ENCODE measurements around the gene PRRT1B.
"Not testable (repeated sequence)": the region's sequence is repeated elsewhere in the genome, so short reads cannot be mapped to it uniquely, and the experiment has no call there.

PRRT1B gene

DNA sequence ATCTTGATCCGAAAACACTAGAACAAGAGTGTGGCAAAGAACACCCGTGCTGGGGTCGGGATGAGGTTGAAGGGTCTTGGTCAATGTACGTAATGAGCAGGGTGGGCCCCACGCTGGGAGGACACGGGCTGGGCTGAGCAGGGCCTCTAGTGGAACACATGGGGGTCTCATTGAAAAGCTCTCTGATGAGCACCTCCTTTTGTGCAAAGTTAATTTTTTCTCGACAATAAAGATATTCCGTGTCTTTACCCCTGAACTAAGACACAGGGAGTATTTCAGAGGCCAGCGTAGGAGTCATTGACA lies 22.3 kb upstream of the PRRT1B start:
- no peak for DNase-seq

DNA sequence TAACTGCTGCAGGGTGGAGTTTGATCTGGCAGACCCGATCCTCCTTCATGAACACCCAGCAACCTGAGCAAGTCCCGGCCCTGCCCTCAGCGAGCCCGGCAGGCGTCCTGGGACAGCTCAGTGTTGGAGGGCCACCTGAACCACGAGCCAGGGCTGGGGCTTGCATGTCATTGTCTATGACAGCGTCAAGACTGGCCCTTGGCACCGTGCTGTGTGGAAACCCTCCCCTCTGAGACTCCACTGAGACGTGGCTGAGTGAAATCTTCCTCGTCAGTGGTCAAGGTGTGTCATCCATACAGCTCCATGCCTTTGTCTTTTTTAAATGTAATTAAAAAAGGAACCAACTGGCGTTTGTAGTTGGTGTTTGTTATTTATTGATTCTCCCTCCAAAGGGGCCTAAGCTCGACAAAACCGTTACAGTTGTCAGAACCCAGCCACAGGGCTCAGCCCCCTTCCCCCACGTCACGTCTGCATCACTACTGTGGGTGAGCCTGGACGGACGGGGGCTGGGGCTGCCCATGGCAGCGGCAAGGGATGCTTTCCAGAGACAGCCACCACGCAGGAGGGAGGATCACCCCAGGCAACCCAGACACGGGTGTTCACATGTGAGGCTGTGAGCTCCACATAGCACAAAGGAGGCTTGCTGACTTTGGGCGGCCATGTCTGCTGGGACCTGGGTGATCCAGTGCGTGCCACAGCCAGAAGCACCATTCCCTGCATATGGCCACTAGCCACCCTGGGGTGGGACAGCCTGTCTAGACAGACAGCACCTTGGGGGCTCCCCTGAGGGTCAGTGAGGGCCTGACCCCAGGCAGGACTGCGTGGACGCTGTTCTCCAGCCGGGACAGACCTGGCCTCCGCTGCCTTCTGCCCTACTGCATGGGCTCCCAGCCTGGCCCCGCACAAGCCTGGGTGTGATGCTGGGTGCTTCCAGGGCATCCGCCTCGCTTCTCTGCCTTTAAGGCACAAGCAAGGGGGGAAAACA lies 21.6 kb upstream of the PRRT1B start:
- no peak for DNase-seq

DNA sequence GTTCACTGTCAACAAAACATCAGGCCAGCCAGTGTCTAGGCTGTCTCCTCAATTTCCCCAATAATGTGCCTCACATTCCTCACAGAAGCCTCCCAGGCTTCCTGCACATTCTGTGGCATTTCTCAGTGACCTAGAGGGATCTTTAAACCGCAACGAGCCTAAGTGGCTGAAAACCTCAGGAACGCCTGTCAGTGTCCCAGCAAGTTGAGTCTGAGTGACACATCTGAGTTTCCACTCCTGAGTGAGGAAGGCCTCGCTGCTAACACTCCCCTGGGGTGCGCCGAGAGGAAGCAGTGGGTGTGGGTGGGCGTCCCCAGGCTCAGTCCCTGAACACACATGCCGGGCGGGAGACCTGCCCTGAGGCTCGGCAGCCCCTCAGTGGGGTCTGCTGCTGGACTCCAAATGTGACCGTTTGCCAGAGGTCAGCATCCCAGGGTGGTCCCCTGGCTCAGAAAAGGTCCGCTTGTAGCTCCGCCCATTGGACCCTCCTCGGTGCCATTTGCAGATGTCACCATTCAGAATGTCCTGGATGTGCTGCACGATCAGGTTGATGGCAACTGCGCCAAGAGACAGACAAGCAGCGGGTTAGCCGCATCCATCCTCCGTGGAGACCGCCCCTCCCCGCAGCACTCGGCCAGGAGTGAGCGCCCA lies 20.5 kb upstream of the PRRT1B start:
- DNase-seq: no peak

- no peak for DNase-seq
Observed at GRCh38 chr9:131525643-131526565, 19.4 kb upstream of the PRRT1B start.

GRCh38 chr9:131528186-131528585 lies 17.1 kb upstream of the PRRT1B start:
- DNase-seq: no peak

DNA sequence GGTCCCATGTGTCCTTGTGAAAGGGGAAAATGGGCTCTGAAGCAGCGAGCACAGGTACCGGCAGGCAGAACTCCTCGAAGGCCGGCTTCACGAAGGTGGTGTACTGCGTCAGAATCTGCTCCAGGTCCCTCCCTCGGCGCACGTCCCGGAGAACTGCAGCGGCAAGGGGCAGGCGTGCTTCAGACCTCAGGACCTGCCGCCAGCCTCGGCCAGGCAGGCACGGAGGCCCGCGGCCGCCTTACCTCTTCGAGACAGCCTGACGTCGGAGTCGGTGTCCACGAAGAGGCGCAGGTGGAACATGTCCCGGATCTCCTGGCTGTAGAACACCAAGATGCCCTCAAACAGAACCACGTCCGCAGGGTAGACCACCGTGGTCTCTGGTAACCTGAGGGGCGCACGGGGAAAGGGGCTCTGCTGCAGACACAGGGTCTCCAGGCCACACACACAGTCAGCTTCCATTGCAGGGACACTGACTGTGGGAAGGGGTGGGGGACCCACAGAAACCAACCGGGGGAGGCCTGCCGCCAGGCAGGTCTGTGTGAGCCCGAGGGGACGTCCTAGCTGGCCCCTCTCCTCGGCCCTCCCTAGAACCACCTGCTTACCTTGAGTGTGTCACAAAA lies 16.3 kb upstream of the PRRT1B start:
- DNase-seq: no peak

GRCh38 chr9:131529597-131530545 lies 15.5 kb upstream of the PRRT1B start:
- DNase-seq: no peak

- no peak for DNase-seq
Observed at GRCh38 chr9:131530546-131530919, 14.8 kb upstream of the PRRT1B start.

DNA sequence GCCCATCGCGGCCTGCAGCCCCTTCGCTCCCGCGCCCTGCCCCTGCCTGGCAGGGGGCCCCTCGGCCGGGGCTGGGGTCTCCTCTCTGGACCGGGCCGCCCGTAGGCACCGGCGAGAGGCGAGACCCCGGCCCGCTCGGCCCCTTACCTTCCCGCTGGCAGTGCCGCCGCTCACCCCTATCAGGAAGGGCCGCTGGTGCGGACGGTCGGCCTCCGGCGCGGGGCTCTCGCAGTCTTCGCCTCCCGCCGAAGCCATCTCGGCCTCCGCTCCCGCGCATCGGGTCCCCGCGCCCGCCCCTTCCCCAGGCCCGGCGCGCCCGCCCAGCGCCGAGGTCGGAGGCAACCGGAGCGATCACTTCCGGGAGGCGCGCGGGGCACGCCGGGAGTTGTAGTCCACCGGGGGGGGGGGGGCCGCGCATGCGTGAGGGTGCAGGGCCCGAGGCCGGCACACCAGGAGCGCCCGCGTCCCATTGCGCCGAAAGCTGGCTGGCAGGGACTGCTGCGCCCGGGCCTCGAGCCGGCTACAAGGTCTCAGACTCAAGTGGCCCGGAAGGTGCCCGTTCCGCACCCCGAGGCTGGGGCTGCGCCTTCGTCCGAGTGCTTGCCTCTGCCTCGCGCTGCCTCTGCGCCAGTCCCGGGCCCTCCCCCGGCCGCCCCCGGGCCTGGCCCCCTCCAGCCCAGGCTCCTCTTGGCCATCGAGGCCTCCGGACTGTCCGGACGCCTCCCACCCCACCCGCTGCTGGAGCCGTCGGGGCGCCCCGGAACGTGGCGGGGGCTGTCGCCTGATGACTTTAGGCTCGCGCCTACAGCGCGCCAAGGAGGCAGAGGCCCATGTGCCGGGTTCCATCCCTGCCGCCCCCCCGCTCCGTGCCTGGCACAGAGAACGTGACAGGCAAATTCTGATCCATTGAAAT lies 14.1 kb upstream of the PRRT1B start, which contains the start of gene UCK1:
Gene UCK1, minus strand, starts transcription at position 344 of the 913 bp plus-strand sequence. Its CDS starts 89 bp downstream, at position 255.
- DNase-seq: peak; percentile 67

- no peak for DNase-seq
Observed at GRCh38 chr9:131534721-131535237, 10.5 kb upstream of the PRRT1B start.

- no peak for DNase-seq
Observed at GRCh38 chr9:131537946-131538345, 7.4 kb upstream of the PRRT1B start.

DNA sequence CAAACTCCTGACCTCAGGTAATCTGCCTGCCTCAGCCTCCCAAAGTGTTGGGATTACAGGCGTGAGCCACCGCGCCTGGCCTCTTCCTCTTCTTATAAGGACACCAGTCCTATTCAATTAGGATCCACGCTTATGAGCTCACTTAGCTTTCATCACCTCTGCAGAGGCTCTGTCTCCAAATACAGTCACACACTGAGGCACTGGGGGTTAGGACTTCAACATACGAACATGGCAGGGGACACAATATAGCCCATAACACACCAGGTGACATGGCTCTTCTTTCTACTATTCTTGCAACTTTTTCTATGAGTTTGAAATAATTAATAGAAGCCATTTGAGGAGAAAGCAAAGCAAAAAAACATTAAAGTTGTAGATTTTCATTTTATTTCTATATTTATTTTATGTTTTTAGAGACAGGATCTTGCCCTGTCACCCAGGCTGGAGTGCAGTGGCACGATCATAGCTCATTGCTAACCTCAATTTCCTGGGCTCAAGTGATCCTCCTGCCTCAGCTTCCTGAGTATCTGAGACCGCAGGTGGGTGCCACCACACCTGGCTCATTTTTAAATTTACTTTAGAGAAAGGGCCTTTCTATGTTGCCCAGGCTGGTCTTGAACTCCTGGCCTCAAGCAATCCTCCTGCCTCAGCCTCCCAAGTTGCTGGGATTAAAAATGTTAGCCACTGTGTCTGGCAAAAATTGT lies 6.0 kb upstream of the PRRT1B start:
- DNase-seq: no peak

- DNase-seq: peak; percentile 12
Observed at GRCh38 chr9:131543141-131543540, 2.2 kb upstream of the PRRT1B start.

DNA sequence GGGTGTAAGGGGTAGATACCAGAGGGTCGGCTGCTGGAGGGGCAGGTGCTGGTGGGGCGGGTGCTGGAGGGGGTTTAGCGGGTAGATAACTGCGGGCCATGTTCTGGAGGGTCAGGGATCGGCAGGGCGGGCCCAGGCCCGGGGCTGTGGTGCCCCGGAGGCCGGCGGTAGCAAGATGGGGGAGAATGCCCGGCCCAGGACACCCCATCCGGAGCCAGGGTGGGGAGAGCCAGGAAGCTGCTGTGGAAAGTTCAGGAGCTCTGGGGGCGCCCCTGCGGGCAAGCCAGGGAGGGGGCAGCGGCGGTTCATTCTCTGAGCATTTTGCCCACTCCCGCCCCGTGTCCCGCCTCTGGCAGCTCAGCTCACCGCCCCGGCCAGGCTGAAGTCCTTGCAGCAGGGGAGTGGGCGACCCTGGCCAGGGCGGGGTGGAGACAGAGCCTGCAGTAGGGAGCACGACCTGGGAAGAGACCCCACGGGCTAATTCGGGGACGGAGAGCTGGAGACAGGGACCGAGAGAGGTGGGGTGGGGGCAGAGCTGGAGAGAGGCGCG lies 538 bp downstream of the PRRT1B start:
- no peak for DNase-seq

GRCh38 chr9:131546336-131547084 lies 1.2 kb downstream of the PRRT1B start:
- DNase-seq: no peak

DNA sequence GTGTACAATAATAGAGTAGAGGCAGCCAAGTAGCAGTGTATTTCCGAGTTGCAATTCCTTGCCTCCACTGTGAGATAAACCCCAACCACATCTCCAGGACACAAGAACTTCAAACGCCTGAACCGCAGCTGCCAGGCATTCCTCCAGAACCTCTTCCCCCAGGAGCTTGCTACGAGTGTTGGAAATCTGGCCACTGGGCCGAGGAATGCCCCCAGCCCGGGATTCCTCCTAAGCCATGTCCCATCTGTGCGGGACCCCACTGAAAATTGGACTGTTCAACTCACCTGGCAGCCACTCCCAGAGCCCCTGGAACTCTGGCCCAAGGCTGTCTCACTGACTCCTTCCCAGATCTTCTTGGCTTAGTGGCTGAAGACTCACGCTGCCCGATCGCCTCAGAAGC lies 3.9 kb downstream of the PRRT1B start:
- DNase-seq: not testable (repeated sequence)

GRCh38 chr9:131550465-131550864 lies 5.1 kb downstream of the PRRT1B start:
- not testable (repeated sequence) for DNase-seq

DNA sequence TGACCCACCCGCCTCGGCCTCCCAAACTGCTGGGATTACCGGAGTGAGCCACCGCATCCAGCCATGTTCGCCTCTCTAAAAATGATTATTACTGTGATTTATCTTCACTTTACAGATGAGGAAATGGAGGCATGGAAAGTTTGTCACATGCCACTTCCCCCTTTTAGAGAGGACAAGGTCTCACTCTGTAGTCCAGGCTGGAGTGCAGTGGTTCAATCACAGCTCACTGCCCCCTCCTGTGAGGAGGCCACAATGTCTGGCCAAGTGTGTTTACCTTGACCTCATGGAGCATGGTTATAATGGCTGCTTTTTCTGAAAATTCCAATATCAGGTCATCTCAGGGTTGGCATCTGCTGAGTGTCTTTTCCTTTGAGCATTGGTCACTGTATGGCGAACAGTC lies 6.7 kb downstream of the PRRT1B start:
- no peak for DNase-seq

All from MV-4-11 (cell line).